HG03066 (cell line): Measurements from ENCODE around the gene ECE1.
"Not testable (repeated sequence)": the region's sequence is repeated elsewhere in the genome, so short reads cannot be mapped to it uniquely, and the experiment has no call there.

Source experiments
- ATAC-seq: cut with Tn5 transposase; IDR thresholded peaks from one replicate; pipeline ENCODE4 v1.9.1; 2021; ENCODE audit warnings: low read depth; ENCODE audit not compliant: unreplicated experiment

ECE1 gene

DNA sequence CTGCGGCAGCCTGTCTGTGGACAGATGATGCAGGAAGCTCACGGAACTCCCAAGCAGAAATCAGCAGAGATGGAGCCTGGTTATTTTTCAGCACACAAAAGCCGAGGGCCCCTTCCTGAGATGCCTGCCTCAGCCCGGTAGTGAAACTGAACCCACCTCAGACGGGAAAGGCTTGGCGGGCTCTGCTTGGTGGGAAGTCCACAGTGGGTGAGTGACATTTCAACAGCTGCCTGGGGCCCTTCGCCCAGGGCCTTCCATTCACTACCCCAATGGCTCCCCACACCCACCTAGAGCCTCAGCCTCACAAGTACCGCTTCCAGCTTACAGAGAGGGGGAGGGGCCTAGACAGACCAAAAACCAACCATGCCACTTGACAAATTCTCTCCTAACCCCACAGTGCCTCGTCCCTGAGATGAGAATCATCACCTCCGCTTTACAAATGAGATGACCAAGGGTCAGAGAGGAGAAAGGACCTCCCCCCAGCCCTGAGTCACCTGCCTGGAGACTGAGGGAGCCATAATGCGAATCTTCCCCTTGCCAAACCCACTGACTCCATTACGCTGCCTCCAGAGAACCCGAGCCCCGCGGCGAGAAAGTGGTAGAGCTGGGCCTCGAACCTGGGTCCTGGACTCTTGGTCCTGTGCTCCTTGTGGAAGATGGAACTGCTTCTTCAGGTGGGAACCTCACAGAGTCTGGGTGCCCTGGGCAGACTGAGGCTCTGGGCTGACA lies 3.4 kb upstream of the ECE1 start:
- peak; percentile 29 for ATAC-seq

DNA sequence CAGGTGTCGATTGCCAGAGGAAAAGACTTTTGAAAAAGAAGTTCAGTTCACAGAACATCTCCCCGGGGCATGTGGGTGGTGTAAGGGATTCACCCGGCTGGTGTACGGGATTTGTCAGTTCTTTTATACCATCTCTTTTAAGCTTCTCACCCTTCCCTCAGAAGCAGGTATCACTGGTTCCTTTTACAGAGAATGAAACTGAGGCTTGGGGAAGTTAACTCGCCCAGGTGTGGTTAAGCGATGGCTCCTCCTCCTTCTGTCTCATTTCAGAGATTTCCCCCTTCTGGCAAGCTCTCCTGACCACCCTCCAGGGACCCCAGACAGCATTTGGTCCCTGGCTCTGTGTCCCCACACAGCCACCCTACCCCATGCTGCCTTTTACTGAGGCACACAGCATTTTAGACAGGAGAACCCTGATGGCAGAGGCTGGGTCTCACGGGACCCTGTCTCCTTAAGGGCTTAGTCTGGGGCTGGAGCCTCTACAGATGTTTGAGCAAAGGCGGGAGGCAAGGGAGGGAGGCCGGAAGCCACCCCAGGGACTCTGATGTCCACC lies 2.8 kb upstream of the ECE1 start:
- ATAC-seq: peak; percentile 32

DNA sequence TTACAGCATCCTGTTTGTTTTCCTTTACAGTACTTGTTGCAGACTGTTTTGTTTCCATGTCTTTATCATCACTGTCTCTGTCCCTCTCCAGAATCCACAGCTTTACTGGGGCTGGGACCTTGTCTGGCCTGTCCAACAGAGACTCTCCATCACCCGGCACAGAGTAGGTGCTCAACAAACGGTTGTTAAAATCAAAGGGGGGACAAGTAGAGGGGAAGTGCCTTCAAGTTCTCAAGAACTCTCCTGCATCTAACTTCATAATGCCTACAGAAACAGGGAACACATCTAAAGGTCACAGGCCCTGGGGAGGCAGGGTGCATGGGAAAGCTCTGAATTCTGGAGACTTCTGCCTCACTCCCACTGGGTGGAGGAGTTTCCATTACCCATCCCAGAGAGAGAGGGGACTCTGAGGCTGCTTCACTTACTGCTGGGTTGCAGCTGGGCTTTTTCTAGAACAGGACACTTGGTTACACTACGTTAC lies 2.3 kb upstream of the ECE1 start:
- ATAC-seq: no peak

DNA sequence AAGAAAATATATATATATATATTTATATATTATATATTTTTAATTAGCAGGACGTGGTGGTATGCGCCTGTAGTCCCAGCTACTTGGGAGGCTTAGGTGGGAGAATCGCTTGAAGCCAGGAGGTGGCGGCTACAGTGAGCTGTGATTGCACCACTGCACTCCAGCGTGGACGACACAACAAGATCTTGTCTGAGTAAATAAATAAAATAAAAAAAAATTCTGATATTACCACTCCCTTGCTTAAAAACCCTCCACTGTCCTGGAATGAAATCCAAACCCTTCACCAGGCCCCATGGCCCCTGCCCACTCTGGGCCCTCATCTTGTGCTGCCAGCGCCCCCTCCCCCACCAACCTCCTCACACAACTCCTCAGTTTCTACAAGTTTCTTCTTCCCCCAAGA lies 1.7 kb upstream of the ECE1 start:
- no peak for ATAC-seq

DNA sequence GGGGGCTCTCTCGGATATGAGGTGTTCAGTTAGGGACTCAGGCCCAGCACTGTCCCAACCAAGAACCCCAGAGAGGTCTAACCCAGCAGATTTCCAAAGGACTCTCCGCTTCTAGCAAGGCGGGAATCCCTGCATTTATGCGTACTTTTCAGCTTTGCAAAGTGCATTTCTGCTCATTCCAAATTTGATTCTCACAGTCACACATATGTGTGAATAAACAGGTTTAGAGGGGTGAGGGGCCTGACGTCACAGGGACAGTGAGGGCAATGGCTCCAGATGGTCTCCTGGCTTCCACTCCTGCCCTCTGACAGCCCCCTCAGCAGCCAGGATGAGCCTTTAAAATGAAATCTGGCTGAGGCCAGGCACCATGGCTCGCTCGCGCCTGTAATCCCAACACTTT lies 921 bp upstream of the ECE1 start:
- no peak for ATAC-seq

DNA sequence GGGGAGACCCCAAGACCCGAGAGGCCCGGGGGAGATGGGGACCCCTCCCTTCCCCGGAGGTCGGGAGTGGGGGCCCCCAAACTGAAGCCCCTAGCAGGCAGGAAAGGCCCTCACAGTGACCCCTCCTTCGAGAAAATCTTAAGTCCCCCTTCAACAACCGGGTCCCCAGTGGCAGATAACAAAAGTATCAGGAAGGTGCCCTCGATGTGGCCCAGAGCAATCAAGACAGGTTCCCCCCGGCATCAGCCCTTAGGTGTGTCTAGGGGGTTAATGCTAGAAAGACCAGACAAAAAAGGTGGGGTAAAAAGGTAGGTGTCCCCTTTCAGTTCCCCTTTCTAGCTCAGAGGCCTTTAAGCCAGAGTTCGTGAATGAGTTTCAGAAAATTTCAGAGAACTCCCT lies 282 bp upstream of the ECE1 start:
- ATAC-seq: no peak

DNA sequence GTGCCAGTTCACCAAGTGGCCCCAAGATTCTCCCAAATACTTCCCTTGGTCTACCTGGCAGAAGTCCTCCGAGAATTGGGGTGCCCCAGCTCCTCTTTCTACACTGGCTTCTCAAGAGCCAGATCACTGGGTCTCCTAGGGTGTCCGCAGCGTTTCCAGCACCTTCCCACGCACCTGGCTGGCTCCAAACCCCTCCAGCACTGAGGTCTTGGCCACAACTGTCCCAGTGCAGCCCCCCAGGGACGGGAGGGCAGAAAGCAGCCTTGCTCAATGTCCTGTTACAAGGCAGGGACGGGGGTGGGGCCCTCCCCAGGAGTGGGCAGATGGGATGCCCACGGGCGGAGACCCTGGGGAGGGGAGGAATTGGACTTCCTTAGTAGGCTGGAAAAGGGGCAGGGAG lies 1.1 kb downstream of the ECE1 start:
- ATAC-seq: no peak

DNA sequence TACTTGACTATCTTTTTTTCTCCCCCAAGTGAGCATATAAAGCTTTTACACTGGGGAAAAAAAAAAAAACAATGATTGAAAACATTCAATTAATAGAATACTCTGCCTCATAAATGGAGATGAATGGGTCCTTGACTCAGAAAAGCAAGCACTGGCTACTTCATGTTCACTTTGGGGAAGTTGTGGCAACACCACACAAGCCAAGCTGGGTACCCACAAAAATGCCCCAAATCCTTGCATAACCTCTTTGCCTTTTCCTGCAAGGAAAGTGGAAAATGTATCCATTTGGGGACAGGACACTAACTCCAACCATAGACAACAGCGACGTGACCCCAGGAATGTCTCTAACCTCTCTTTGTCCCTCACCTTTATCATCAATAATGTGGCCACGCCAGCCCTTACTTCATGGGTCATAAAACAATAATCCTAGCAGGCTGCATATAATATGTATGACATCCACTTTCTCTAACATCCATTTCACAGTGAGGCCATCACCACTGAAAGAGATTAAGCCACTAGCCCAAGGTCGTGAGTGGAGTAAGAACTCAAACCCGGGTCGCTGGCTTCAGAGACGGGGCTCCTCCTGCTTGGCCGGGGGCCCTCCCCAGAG lies 2.3 kb downstream of the ECE1 start:
- no peak for ATAC-seq

DNA sequence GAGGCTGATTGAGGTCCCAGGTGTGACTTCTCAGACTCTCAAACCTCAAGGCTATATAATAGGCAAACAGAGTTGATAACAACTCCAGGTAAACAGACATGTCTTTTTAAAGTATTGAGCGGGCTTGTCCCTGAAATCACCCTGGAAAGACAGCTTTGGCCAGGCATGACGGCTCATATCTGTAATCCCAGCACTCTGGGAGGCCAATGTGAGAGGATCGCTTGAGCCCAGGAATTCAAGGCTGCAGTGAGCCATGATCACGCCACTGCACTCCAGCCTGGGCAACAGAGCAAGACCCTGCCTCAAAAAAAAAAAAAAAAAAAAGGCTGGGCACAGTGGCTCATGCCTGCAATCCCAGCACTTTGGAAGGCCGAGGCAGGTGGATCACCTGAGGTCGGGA lies 4.9 kb downstream of the ECE1 start:
- ATAC-seq: not testable (repeated sequence)

DNA sequence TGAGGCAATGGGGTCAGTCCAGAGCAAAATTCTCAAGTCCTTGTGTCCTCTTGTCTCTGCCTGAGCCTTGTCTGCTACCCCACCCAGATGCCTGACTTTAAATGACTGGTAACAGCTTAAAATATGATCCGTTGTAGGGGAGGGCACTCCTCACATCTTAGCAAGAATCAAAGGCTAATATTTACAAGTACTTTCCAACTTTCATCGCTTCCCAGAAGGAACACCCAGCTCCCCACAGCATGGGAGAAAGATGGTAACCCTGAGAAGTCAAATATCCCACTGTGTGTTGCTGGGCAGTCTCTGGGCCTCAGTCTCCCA lies 5.2 kb downstream of the ECE1 start:
- no peak for ATAC-seq

DNA sequence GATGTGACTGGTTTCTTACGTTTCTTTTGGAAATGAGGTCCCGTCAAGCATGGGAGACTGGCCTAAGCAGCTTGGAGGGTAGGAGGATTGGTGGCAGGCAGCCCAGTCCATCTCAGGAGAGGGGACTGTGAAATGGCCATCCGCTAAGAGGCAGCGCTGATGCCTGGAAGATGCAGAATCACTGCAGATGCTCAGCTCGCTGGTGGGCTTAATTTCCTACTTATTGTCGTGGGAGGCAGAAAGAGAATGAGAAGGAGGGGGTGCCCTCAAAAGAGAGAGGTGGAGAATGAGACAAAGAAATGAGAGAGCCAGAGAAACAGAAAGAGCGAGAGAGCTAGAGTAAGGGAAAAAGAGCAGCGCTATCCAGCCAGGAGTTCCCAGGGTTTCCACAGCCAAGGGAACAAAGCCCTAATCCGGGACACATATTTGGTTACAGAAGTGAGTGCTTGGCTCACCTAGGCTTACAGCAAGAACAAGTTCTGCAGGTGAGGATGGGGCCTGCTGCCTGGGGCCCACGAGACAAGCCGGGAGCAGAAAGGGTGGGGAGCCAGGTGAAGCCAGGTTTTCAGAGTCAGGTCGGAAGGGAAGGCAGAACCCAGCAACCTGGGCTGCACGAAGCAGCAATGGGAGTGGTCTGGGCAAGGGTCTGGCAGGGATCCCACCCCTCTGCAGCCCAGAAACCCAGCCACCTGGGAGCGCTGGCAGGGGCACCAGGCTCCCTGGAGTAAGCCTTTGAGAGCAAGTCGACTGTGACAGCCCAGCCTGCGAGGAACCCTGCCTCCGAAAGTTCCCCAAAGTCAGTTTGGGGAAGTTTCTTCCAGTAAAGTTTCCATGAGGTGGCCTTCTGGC lies 5.8 kb downstream of the ECE1 start:
- ATAC-seq: no peak

DNA sequence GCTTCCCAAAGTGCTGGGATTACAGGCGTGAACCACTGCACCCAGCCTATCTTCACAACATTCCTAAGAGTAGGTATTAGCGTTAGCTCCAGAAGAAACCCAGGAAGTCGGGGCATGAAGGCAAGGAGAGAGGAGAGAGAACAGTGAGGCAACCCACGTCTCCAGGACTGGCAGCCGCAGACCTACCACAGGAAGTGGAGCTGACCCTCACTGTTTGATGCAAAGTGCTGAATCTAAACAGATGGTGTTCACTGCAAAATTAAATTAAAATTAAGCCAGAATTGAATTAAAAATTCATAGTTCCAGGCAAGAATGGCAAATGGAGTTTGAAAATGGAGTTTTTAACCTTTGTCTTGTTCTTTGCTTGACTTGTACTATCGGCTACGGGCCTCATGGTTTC lies 6.7 kb downstream of the ECE1 start:
- ATAC-seq: no peak

DNA sequence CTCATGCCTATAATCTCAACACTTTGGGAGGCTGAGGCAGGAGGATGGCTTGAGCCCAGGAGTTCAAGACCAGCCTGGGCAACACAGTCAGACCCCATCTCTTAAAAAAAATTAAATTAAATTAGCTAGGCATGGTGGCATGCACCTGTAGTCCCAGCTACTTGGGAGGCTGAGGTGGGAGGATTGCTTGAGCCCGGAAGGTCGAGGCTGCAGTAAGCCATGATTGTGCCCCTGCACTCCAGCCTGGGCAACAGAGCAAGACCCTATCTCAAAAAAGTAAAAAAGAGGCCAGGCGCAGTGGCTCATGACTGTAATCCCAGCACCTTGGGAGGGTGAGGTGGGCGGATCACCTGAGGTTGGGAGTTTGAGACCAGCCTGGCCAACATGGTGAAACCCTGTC lies 8.2 kb downstream of the ECE1 start:
- ATAC-seq: not testable (repeated sequence)

DNA sequence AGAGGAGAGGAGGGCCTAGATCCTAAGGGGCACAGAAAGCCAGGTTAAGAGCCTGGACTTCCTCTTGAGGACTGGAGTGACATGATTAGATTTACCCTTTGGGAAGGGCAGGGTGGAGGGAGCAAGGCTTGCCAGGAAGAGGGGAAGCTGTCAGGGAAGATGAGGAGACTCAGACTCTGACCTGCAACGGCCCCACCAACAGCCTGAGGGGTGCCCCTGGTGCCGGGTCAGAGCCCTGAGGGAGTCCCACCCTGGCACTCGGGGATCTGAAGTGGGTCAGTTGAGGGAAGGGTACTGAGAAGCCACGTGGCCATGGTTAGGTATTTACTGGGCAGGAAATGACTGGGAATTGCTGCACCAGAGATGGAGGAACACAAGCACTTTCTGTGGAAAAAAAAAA lies 9.8 kb downstream of the ECE1 start:
- no peak for ATAC-seq

DNA sequence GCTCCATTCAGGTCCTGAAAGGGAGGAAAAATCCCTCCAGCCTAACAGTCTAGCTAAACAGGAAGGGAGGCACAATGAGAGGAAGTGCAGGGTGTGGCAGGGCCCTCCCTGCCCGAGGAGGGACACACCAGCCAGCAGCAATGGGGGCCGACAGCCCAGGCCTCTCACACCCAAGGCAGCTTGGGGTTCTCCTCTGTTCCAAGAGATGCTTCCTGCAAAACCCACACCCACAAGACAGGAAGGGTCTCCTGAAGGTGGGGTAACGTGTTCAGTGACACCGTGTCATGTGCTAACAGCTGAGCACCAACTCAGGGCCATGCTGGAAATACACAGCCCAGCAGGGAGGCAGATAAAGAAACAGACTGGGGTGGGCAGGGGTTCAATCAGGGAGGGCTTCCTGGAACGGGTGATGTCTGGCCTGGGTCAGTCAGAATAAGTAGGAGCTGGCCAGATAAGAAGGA lies 10.2 kb downstream of the ECE1 start:
- ATAC-seq: no peak

DNA sequence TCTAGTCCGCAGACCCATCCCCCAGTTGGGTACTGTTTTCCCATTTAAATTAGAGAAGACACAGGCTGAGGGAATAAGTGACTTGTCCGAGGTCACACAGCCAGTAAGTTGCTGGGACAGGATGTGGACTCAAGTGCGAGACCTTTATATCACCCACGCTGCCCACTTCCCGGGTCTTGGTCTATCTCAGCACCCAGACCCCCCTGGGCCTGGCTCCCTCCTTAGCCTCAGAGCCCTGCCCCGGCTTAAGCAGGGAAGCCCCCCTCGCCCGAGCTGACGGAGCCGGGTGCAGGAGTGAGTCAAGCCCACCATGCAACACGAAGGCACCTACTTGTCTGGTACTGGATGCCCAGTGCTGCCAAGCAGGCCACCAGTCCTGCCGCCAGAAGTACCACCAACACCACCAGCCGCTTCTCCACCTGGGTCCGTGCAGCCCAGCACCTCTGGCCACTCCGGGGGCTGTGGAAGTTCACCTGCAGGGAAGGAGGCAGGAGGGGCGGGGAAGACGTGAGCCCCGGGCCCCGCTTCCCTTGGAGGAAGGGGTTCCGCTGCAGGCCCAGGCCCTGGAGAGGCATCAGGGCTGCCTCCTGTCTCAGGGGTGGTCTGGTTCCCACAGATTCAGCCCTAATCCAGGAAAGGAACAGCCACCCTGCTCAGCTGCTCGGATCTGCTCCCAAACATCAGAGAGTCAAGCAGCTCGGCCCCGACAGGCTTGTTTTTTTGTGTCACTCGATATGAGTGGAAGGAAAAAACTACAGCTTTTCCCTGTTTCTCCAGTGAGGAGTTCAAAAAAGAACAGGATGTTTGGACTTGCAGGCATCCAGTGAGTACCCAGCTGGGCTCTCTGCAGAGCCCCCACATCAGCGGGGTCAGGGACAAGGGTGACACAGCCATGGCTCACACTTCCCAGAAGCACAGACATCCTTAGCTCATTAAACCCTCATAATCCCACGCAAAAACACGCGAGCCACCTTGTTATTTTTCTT lies 11.1 kb downstream of the ECE1 start:
- no peak for ATAC-seq

DNA sequence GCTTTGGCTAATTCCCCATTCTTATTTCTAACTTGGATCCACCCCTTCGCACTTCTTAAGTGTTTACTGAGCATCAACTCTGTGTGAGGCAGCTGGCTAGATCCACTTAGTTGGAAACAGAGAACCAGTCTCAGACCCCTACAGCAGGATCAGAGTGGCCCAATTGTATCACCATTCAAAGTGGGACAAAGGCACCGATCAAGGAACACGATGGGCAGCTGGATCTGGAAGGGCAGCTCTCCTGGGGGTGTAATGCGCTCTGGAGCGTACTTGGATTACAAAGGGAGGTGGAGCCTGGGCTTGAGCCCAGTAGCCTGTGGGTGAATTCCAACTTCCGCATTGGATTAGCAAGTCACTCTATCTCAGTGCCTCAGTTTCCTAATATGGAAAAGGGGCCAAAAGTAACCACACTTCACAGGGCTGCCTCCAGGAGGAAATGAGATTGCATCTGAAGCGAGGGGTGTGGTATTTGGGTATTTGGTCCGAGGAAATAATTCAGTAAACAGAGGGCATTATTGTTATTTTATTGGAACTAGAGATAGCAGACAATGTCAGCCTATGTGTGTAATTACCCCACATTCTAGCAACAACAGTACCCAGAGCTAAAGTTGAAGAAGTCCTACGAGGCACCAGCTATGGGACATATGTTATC lies 11.9 kb downstream of the ECE1 start:
- ATAC-seq: no peak

DNA sequence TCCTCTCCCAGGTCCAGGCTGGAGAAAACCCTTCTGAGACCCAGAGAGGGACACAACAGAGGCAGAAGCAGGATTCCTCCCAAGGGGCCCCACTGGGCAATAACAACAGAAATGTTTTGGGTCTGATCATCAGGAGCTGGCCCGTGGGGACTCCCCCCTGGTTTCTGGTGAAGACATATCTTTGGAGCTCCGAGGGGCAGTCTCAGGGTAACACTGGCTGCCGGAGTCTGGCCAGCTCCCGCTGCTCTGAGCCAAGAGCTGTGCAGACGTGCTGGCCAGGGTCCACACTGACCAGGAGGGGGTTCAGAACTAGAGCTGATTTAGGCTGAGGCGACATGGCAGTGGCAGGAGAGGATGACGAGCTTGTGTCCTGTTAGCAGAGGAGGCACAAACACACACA lies 13.1 kb downstream of the ECE1 start:
- ATAC-seq: no peak

DNA sequence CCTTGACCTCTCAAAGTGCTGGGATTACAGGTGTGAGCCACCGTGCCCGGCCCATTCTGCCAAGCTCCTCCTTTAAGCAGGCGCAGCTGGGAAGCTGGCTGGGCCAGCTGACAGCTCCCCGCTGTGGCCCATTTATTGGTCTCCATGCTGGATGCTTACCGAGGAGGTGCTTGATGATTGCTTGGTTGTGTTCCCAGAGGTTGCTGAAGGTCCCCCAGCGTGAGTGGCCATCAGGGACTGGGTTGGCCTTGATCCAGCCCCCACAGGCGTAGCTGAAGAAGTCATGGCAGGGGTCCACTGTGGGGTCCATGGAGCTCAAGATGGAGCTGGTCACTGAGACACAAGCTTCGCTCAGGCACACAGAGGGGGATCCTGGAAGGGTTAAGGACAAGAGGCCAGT lies 17.7 kb downstream of the ECE1 start:
- no peak for ATAC-seq

DNA sequence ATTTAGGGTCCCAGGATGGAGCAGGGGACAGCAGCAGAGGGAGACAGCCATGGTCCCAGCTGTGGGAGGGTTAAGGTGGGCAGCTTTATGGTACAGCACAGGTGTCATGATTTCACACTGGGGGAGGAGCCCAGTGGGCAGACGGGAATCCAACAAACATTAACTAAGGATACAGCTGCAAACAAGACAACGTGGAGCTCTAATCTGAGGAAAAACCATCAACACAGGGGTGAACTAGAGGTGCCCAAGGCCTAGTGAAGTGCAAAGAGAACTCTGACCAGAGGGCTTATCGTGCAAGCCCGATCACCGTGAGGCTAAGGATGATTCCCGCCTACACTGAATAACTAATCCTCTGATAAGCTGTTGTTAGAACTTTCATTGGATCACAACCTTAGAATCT lies 18.7 kb downstream of the ECE1 start:
- no peak for ATAC-seq
